CD4-positive, alpha-beta T cell treated with Interleukin-4 for 1 hour (primary cell): ENCODE data around the gene STN1.

Experiments used
- DNase-seq, 2 donors: peaks; one replicate each; pipeline ENCODE4 v3.0.0-alpha.2; 2020 to 2022

STN1 gene

GRCh38 chr10:103839872-103840739, 77.9 kb downstream of the STN1 start:
- DNase-seq = no peak

GRCh38 chr10:103839519-103839871, 78.5 kb downstream of the STN1 start:
- DNase-seq = no peak

GRCh38 chr10:103838862-103839518, 79.0 kb downstream of the STN1 start:
- no peak for DNase-seq

GRCh38 chr10:103838070-103838395, 80.0 kb downstream of the STN1 start:
- DNase-seq = no peak

- no peak for DNase-seq
Observed at GRCh38 chr10:103837370-103838069, 80.5 kb downstream of the STN1 start.

GRCh38 chr10:103836861-103837260, 81.1 kb downstream of the STN1 start:
- no peak for DNase-seq

GRCh38 chr10:103836273-103836672, 81.7 kb downstream of the STN1 start:
- no peak for DNase-seq

GRCh38 chr10:103835096-103836050, 82.6 kb downstream of the STN1 start:
- no peak for DNase-seq

GRCh38 chr10:103834436-103835095, 83.4 kb downstream of the STN1 start:
- no peak for DNase-seq

GRCh38 chr10:103833731-103834365, 84.1 kb downstream of the STN1 start:
- no peak for DNase-seq

GRCh38 chr10:103832806-103833205, 85.2 kb downstream of the STN1 start:
- DNase-seq = no peak
